ENCODE measurements around the gene QRICH1. TPM values are rescaled to one million over a fixed set of nuclear protein-coding genes. Genes with fewer than 3 reads are reported as not detected.
A peak's percentile ranks its signal among the peaks of the same experiment; 100 is the strongest.
"Not testable (repeated sequence)": the region's sequence is repeated elsewhere in the genome, so short reads cannot be mapped to it uniquely, and the experiment has no call there.

QRICH1 gene
- total RNA-seq, 1 experiment from 2014 or later: 87.5 TPM

GRCh38 chr3:49009396-49009795, 84.5 kb downstream of the QRICH1 start:
- no TSS peak for BruUV-seq (replicated peaks)
- Histone ChIP-seq H3K27me3 (ENCODE audit: insufficient read depth, low read depth) (no peaks in the 10 kb centered on the region), H3K4me2 (no peak overlapping the region), H3K36me3 (ENCODE audit: low read depth) (no peaks in the 10 kb centered on the region), H3F3A (ENCODE audit: insufficient read depth, low read depth) (peaks cover 5% of the 10 kb centered on the region; the same call in 1 of the 2 replicates), H3K79me2 (ENCODE audit: low read depth) (peaks cover 27% of the 10 kb centered on the region), H3K4me1 (replicated peaks; ENCODE audit: insufficient read depth) (peaks cover 9% of the 10 kb centered on the region; the same call in 1 of the 2 replicates), H2AFZ (no peak overlapping the region), H4K20me1 (ENCODE audit: insufficient read depth) (peaks cover 29% of the 10 kb centered on the region), H3K9me2 (ENCODE audit: insufficient read depth) (no peaks in the 10 kb centered on the region), H3K9me3 (ENCODE audit: insufficient read depth, low read depth) (no peaks in the 10 kb centered on the region), H3K27ac (no peak overlapping the region), H3K4me3 (no peak overlapping the region)
- ChIA-PET POLR2A (ENCODE audit: unreplicated experiment) (interaction anchor here (0.7 kb wide), 2 partner anchors 20 to 22 kb away, joined by 4 to 8 read pairs; no protein-coding TSS in a partner anchor), CTCF (interaction anchor here (0.7 to 1.0 kb wide), 3 partner anchors 8 to 270 kb away, joined by 3 to 8 read pairs (median 3); no protein-coding TSS in a partner anchor)
- no peak for DNase-seq
- intact Hi-C loops (cut with micrococcal nuclease; ENCODE audit: unreplicated experiment): loop anchor here (10.0 kb wide), 1 partner anchor 565 kb away; the partner anchor contains the start of genes ATRIP, CCDC51 and TMA7
- TF ChIP-seq CTCF (conservative IDR thresholded peaks at IDR 0.05): no peak
- no peak for TF ChIP-seq EZH2 (IDR thresholded peaks at IDR 0.05; ENCODE audit: low read depth)

GRCh38 chr3:49008627-49009026, 85.2 kb downstream of the QRICH1 start:
- not testable (repeated sequence) for H3F3A ChIP-seq (ENCODE audit: insufficient read depth, low read depth); H2AFZ ChIP-seq; H3K27me3 ChIP-seq (ENCODE audit: insufficient read depth, low read depth); H3K36me3 ChIP-seq (ENCODE audit: low read depth); H3K4me1 ChIP-seq (replicated peaks; ENCODE audit: insufficient read depth); H3K9me2 ChIP-seq (ENCODE audit: insufficient read depth); H3K9me3 ChIP-seq (ENCODE audit: insufficient read depth, low read depth); H3K4me3 ChIP-seq; DNase-seq; H3K27ac ChIP-seq
- BruUV-seq (replicated peaks): TSS peak; percentile 36
- CTCF ChIA-PET: interaction anchor here (0.7 to 1.0 kb wide), 2 partner anchors 9 to 21 kb away, joined by 3 to 8 read pairs; no protein-coding TSS in a partner anchor
- H3K4me2 ChIP-seq: peak overlapping the region; percentile 84
- POLR2A ChIA-PET (ENCODE audit: unreplicated experiment): interaction anchor here (0.7 kb wide), 1 partner anchor 21 kb away, joined by 8 read pairs; no protein-coding TSS in a partner anchor
- H4K20me1 ChIP-seq (ENCODE audit: insufficient read depth): peaks cover 29% of the 10 kb centered on the region
- H3K79me2 ChIP-seq (ENCODE audit: low read depth): peaks cover 27% of the 10 kb centered on the region
- intact Hi-C loops (cut with micrococcal nuclease; ENCODE audit: unreplicated experiment): loop anchor here (10.0 kb wide), 1 partner anchor 564 kb away; the partner anchor contains the start of genes ATRIP, CCDC51 and TMA7

GRCh38 chr3:49007771-49008528, 85.9 kb downstream of the QRICH1 start:
- H3F3A ChIP-seq (ENCODE audit: insufficient read depth, low read depth): peaks cover 5% of the 10 kb centered on the region; the same call in 1 of the 2 replicates
- CTCF ChIA-PET: interaction anchor here (0.9 to 1.4 kb wide), 2 partner anchors 19 to 86 kb away, joined by 4 to 17 read pairs; partner anchors contain the start of genes P4HTM and QRICH1
- H3K4me2 ChIP-seq: peak overlapping the region; percentile 84
- peak; percentile 63 to 90 for DNase-seq
- no TSS peak for BruUV-seq (replicated peaks)
- peaks cover 27% of the 10 kb centered on the region for H3K79me2 ChIP-seq (ENCODE audit: low read depth)
- H2AFZ ChIP-seq: peak overlapping the region; percentile 79
- H4K20me1 ChIP-seq (ENCODE audit: insufficient read depth): peaks cover 29% of the 10 kb centered on the region
- POLR2A ChIA-PET (ENCODE audit: unreplicated experiment): interaction anchor here (0.5 to 1.6 kb wide), 9 partner anchors 8 to 451 kb away, joined by 3 to 22 read pairs (median 8); partner anchors contain the start of genes NDUFAF3 and QRICH1
- H3K9me2 ChIP-seq (ENCODE audit: insufficient read depth): no peaks in the 10 kb centered on the region
- TF ChIP-seq CTCF (conservative IDR thresholded peaks at IDR 0.05) (no peak), EZH2 (IDR thresholded peaks at IDR 0.05; ENCODE audit: low read depth) (no peak)
- intact Hi-C loops (cut with micrococcal nuclease; ENCODE audit: unreplicated experiment): loop anchor here (1.0 to 10.0 kb wide), 2 partner anchors 86 to 563 kb away; partner anchors contain the start of genes ATRIP, CCDC51, QRICH1 and TMA7
- no peaks in the 10 kb centered on the region for H3K27me3 ChIP-seq (ENCODE audit: insufficient read depth, low read depth)
- H3K9me3 ChIP-seq (ENCODE audit: insufficient read depth, low read depth): no peaks in the 10 kb centered on the region
- peak overlapping the region; percentile 87 for H3K27ac ChIP-seq
- H3K36me3 ChIP-seq (ENCODE audit: low read depth): no peaks in the 10 kb centered on the region
- peak overlapping the region; percentile 81; the same call in 1 of the 2 replicates for H3K4me3 ChIP-seq
- H3K4me1 ChIP-seq (replicated peaks; ENCODE audit: insufficient read depth): peaks cover 9% of the 10 kb centered on the region; the same call in 1 of the 2 replicates
